ENCODE data around the gene SMIM14. TPM values are rescaled to one million over a fixed set of nuclear protein-coding genes. Genes with fewer than 3 reads are reported as not detected.

Gene SMIM14
- total and polyA plus RNA-seq, 2 of the 8 experiments (the other 6 are each of a cell fraction or from before 2014, with no cell fraction given) = 29.1 to 31.0 TPM

GRCh38 chr4:39544580-39545315 is 93.9 kb downstream of the SMIM14 start:
- Histone ChIP-seq H3K9ac (replicated peaks in 1 of 4; ENCODE audit: extremely low read depth in 1 of 4, low read depth in 3 of 4, low read length in 3 of 4) (no peak overlapping the region), H3K4me3 (ENCODE audit: extremely low read depth in 1 of 4, insufficient read depth in 2 of 4, low read depth in 3 of 4, low read length in 4 of 4) (no peak overlapping the region), H3K23ac (ENCODE audit: insufficient read length) (no peak overlapping the region), H3K4me1 (replicated peaks in 1 of 4; ENCODE audit: control insufficient read depth in 3 of 4, insufficient read depth in 4 of 4, low read length in 3 of 4) (peaks cover 0 to 9% (median 5%) of the 10 kb centered on the region in 4 experiments; a peak in 4 of 7 replicates), H3K9me3 (ENCODE audit: insufficient read depth in 2 of 2, low read depth in 1 of 2, low read length in 1 of 2) (no peaks in the 10 kb centered on the region), H2BK15ac (ENCODE audit: low read length) (no peak overlapping the region), H2BK5ac (ENCODE audit: low read depth, low read length) (no peak overlapping the region), H4K5ac (ENCODE audit: insufficient read length, low read depth, low read length) (no peak overlapping the region), H2BK20ac (ENCODE audit: low read length) (no peak overlapping the region), H2BK12ac (ENCODE audit: low read depth, low read length) (no peak overlapping the region), H4K20me1 (replicated peaks in 1 of 2; ENCODE audit: control insufficient read depth in 1 of 2, insufficient read depth in 2 of 2, low read length in 2 of 2) (peaks cover 0 to 1% of the 10 kb centered on the region in 2 experiments), H3K36me3 (ENCODE audit: control insufficient read depth in 2 of 4, insufficient read depth in 4 of 4, low read length in 3 of 4) (no peaks in the 10 kb centered on the region), H3K27me3 (replicated peaks in 1 of 4; ENCODE audit: control insufficient read depth in 3 of 4, extremely low read depth in 1 of 4, insufficient read depth in 3 of 4, low read length in 3 of 4) (no peaks in the 10 kb centered on the region), H3K23me2 (ENCODE audit: low read depth, low read length) (no peaks in the 10 kb centered on the region), H3K79me1 (ENCODE audit: low read depth, low read length) (no peaks in the 10 kb centered on the region), H3K4ac (replicated peaks; ENCODE audit: insufficient read length, low read depth, low read length) (no peak overlapping the region), H2AFZ (ENCODE audit: low read length) (no peak overlapping the region), H2AK5ac (ENCODE audit: low read depth, low read length) (no peak overlapping the region), H4K8ac (ENCODE audit: extremely low read depth, insufficient read depth, low read length) (no peak overlapping the region), H3K18ac (ENCODE audit: extremely low read depth, low read length) (no peak overlapping the region), H3K56ac (replicated peaks; ENCODE audit: insufficient read length, low read depth, low read length) (no peak overlapping the region), H4K91ac (replicated peaks; ENCODE audit: insufficient read length, low read length) (no peak overlapping the region), H3K27ac (ENCODE audit: low read depth, low read length) (no peak overlapping the region), H3K79me2 (ENCODE audit: control insufficient read depth in 1 of 2, insufficient read depth in 2 of 2, low read length in 2 of 2) (no peaks in the 10 kb centered on the region), H3K4me2 (ENCODE audit: insufficient read depth in 1 of 2, low read depth in 2 of 2, low read length in 2 of 2) (no peak overlapping the region), H3K14ac (ENCODE audit: insufficient read length) (no peak overlapping the region), H2BK120ac (replicated peaks; ENCODE audit: low read depth, low read length) (no peak overlapping the region)
- CTCF ChIA-PET (ENCODE audit: partially characterized antibody) = no interaction called here
- POLR2A ChIA-PET (ENCODE audit: partially characterized antibody) = interaction anchor here (1.1 kb wide), 1 partner anchor 17 kb away, joined by 3 read pairs; the partner anchor contains the start of gene UGDH
- no peak for DNase-seq (ENCODE audit: low read depth in 1 of 2, low spot score in 2 of 2)
- WGBS, 2 experiments (ENCODE audit: extremely low coverage in 1 of 2, insufficient coverage in 1 of 2, insufficient read length in 1 of 2, insufficient replicate concordance in 2 of 2, low coverage in 1 of 2, low lambda C conversion rate in 2 of 2, missing lambda C conversion rate in 1 of 2) = 92% methylated on average over 1 of the region's 1 CpG; no CpG with 5 or more reads in 1 of the 2 experiments
- FAIRE-seq = no peak
- TF ChIP-seq, protein P1, sequence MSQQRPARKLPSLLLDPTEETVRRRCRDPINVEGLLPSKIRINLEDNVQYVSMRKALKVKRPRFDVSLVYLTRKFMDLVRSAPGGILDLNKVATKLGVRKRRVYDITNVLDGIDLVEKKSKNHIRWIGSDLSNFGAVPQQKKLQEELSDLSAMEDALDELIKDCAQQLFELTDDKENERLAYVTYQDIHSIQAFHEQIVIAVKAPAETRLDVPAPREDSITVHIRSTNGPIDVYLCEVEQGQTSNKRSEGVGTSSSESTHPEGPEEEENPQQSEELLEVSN (IDR thresholded peaks at IDR 0.05) = no peak
- TF ChIP-seq, protein P2, sequence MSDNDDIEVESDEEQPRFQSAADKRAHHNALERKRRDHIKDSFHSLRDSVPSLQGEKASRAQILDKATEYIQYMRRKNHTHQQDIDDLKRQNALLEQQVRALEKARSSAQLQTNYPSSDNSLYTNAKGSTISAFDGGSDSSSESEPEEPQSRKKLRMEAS (IDR thresholded peaks at IDR 0.05) = no peak
